Ishikawa (cell line): ENCODE data around the gene FBXO24.
A peak's percentile ranks its signal among the peaks of the same experiment; 100 is the strongest.

Source experiments
- CEBPB ChIP-seq: IDR thresholded peaks from 2 replicates; pipeline ENCODE4 v1.6.1; 2012
- CREB1 ChIP-seq: IDR thresholded peaks from 2 replicates; pipeline ENCODE4 v1.6.1; 2012; ENCODE audit warnings: low read depth
- EGR1 ChIP-seq: IDR thresholded peaks from 2 replicates; pipeline ENCODE4 v1.6.1; 2012
- EP300 ChIP-seq: IDR thresholded peaks from 2 replicates; pipeline ENCODE4 v1.6.1; 2012; ENCODE audit warnings: borderline replicate concordance
- FOXM1 ChIP-seq: IDR thresholded peaks from 2 replicates; pipeline ENCODE4 v1.6.1; 2012; ENCODE audit warnings: low read depth, borderline replicate concordance
- MAX ChIP-seq: IDR thresholded peaks from 2 replicates; pipeline ENCODE4 v1.6.1; 2012
- NFIC ChIP-seq: IDR thresholded peaks from 2 replicates; pipeline ENCODE4 v1.6.1; 2012
- RAD21 ChIP-seq: IDR thresholded peaks from 2 replicates; pipeline ENCODE4 v1.6.1; 2012; ENCODE audit warnings: low read depth
- REST ChIP-seq: IDR thresholded peaks from 2 replicates; pipeline ENCODE4 v1.6.1; 2012; ENCODE audit warnings: low read depth, mild to moderate bottlenecking
- TAF1 ChIP-seq: IDR thresholded peaks from 2 replicates; pipeline ENCODE4 v1.6.1; 2012; ENCODE audit warnings: low read depth, mild to moderate bottlenecking
- TCF12 ChIP-seq: IDR thresholded peaks from 2 replicates; pipeline ENCODE4 v1.6.1; 2012; ENCODE audit warnings: low read depth
- TEAD4 ChIP-seq: IDR thresholded peaks from 2 replicates; pipeline ENCODE4 v1.6.1; 2012
- USF1 ChIP-seq: IDR thresholded peaks from 2 replicates; pipeline ENCODE4 v1.6.1; 2012
- YY1 ChIP-seq: IDR thresholded peaks from 2 replicates; pipeline ENCODE4 v1.6.1; 2012; ENCODE audit warnings: low read depth
- ZBTB7A ChIP-seq: IDR thresholded peaks from 2 replicates; pipeline ENCODE4 v1.6.1; 2012; ENCODE audit warnings: low read depth

The FBXO24 gene

GRCh38 chr7:100584054-100584682, 2.0 kb upstream of the FBXO24 start:
- TF ChIP-seq TCF12 (no peak), CREB1 (no peak), TAF1 (no peak)

- TF ChIP-seq TAF1, result no peak
- no peak for TF ChIP-seq TCF12
- no peak for TF ChIP-seq YY1
- TF ChIP-seq RAD21, result no peak
- no peak for TF ChIP-seq EGR1
- peak; percentile 38; the same call in 1 of the 2 replicates for TF ChIP-seq MAX
- no peak for TF ChIP-seq NFIC
- TF ChIP-seq ZBTB7A, result 0 out of 2 replicates have a peak, but pooled peaks have one; percentile 49
- TF ChIP-seq CREB1, result peak; percentile 66
- TF ChIP-seq EP300, result no peak
- no peak for TF ChIP-seq TEAD4
- TF ChIP-seq REST, result peak; percentile 39; the same call in 1 of the 2 replicates
These were observed 1.2 kb upstream of the FBXO24 start for GRCh38 chr7:100584683-100585510.

- no peak for TF ChIP-seq TEAD4
- TF ChIP-seq YY1, result peak; percentile 71
- peak; percentile 41; the same call in 1 of the 2 replicates for TF ChIP-seq EGR1
- peak; percentile 73; the same call in 1 of the 2 replicates for TF ChIP-seq TCF12
- peak; percentile 44; the same call in 1 of the 2 replicates for TF ChIP-seq USF1
- TF ChIP-seq RAD21, result no peak
- 0 out of 2 replicates have a peak, but pooled peaks have one; percentile 18 for TF ChIP-seq REST
- TF ChIP-seq FOXM1, result peak; percentile 72
- TF ChIP-seq ZBTB7A, result peak; percentile 45; the same call in 1 of the 2 replicates
- peak; percentile 95 for TF ChIP-seq TAF1
- 0 out of 2 replicates have a peak, but pooled peaks have one; percentile 3 for TF ChIP-seq CEBPB
- TF ChIP-seq CREB1, result no peak
- 0 out of 2 replicates have a peak, but pooled peaks have one; percentile 9 for TF ChIP-seq NFIC
- peak; percentile 47; the same call in 1 of the 2 replicates for TF ChIP-seq EP300
These were observed 440 bp upstream of the FBXO24 start, which contains the start of gene LRCH4 for GRCh38 chr7:100585511-100586265. LRCH4 (minus strand) TSS chr7:100586129; CDS start chr7:100586100, 29 bp downstream.

GRCh38 chr7:100588438-100588837, 2.3 kb downstream of the FBXO24 start:
- no peak for TF ChIP-seq MAX
- no peak for TF ChIP-seq TCF12
- TF ChIP-seq USF1, result no peak
- TF ChIP-seq ZBTB7A, result no peak
- TF ChIP-seq EGR1, result no peak
- TF ChIP-seq NFIC, result no peak
- no peak for TF ChIP-seq TAF1
- no peak for TF ChIP-seq EP300
- TF ChIP-seq RAD21, result no peak; the same call in 1 of the 2 replicates
- TF ChIP-seq CEBPB, result no peak
